ENCODE measurements around the gene EMILIN1. TPM values are rescaled to one million over a fixed set of nuclear protein-coding genes. Genes with fewer than 3 reads are reported as not detected.

EMILIN1 gene
- total and polyA plus RNA-seq, 2 experiments from 2014 or later = 3.2 to 15.4 TPM

- Histone ChIP-seq H3K27me3 (ENCODE audit: insufficient read depth) (no peaks in the 10 kb centered on the region), H2AFZ (no peak overlapping the region; the same call in 1 of the 2 replicates), H3K36me3 (ENCODE audit: insufficient read depth) (no peaks in the 10 kb centered on the region), H3K4me1 (ENCODE audit: insufficient read depth) (peaks cover 6% of the 10 kb centered on the region; the same call in 1 of the 2 replicates), H4K20me1 (replicated peaks; ENCODE audit: insufficient read depth) (peaks cover 10% of the 10 kb centered on the region), H3F3A (replicated peaks; ENCODE audit: low read depth) (no peaks in the 10 kb centered on the region; the same call in 1 of the 2 replicates), H3K9me2 (ENCODE audit: insufficient read depth) (no peaks in the 10 kb centered on the region), H3K4me2 (peak overlapping the region; percentile 97), H3K4me3 (peak overlapping the region; percentile 99), H3K79me2 (replicated peaks; ENCODE audit: insufficient read depth) (peaks cover 11% of the 10 kb centered on the region), H3K27ac (ENCODE audit: low read depth) (no peak overlapping the region)
- Mint-ChIP-seq H3K36me3 (ENCODE audit: low read depth) (peaks cover 26% of the 10 kb centered on the region; the same call in 2 of the 3 replicates), H3K4me3 (peak overlapping the region; percentile 89), H3K4me1 (peaks cover 10% of the 10 kb centered on the region; the same call in 2 of the 3 replicates), H3K9me3 (no peaks in the 10 kb centered on the region), H3K27ac (no peak overlapping the region; the same call in 1 of the 2 replicates), H3K27me3 (ENCODE audit: insufficient read depth, low read depth, poor library complexity) (peaks cover 8% of the 10 kb centered on the region)
- TF ChIP-seq CTCF (conservative IDR thresholded peaks at IDR 0.05; ENCODE audit: low read depth in 2 of 2) (no peak), ZNF331 (CRISPR knock-in tag; IDR thresholded peaks at IDR 0.05; ENCODE audit: low read depth) (no peak), POLR2AphosphoS5 (IDR thresholded peaks at IDR 0.05; ENCODE audit: low read depth) (no peak), REST (IDR thresholded peaks at IDR 0.05; ENCODE audit: unreplicated experiment) (no peak), CREB1 (CRISPR knock-in tag; IDR thresholded peaks at IDR 0.05; ENCODE audit: low read depth) (no peak), EZH2 (IDR thresholded peaks at IDR 0.05; ENCODE audit: low read depth, unreplicated experiment) (no peak), EZH2phosphoT487 (IDR thresholded peaks at IDR 0.05; ENCODE audit: unreplicated experiment) (no peak), ZNF462 (CRISPR knock-in tag; IDR thresholded peaks at IDR 0.05) (no peak), ETS1 (IDR thresholded peaks at IDR 0.05) (no peak), NANOG (IDR thresholded peaks at IDR 0.05; ENCODE audit: borderline replicate concordance) (no peak), JUNB (IDR thresholded peaks at IDR 0.05; ENCODE audit: unreplicated experiment) (no peak), STAT1 (IDR thresholded peaks at IDR 0.05; ENCODE audit: unreplicated experiment) (no peak), ZNF114 (CRISPR knock-in tag; IDR thresholded peaks at IDR 0.05) (no peak)
- DNase-seq (ENCODE audit: low spot score) = no peak
- no peak; the same call in 2 of the 3 replicates for ATAC-seq
These were observed 54.9 kb downstream of the EMILIN1 start for GRCh38 chr2:27133195-27133875.

Measured in GM23338 (cell line).